Measurements from ENCODE around the gene RABEP2.
"Not testable (repeated sequence)": the region's sequence is repeated elsewhere in the genome, so short reads cannot be mapped to it uniquely, and the experiment has no call there.

The RABEP2 gene

DNA sequence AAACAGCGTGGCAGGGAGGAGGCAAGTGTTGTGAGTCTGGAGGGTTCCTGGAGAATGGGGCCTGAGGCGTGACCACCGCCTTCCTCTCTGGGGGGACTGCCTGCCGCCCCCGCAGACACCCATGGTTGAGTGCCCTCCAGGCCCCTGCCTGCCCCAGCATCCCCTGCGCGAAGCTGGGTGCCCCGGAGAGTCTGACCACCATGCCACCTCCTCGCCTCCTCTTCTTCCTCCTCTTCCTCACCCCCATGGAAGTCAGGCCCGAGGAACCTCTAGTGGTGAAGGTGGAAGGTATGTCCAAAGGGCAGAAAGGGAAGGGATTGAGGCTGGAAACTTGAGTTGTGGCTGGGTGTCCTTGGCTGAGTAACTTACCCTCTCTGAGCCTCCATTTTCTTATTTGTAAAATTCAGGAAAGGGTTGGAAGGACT lies 6.8 kb upstream of the RABEP2 start, which contains the start of gene CD19:
CD19 (plus strand) TSS at position 171 of the 425 bp plus-strand sequence; CDS start at position 201, 30 bp downstream.
- no peak for DNase-seq

GRCh38 chr16:28930652-28931051 lies 5.6 kb upstream of the RABEP2 start:
- DNase-seq, result peak; percentile 40

DNA sequence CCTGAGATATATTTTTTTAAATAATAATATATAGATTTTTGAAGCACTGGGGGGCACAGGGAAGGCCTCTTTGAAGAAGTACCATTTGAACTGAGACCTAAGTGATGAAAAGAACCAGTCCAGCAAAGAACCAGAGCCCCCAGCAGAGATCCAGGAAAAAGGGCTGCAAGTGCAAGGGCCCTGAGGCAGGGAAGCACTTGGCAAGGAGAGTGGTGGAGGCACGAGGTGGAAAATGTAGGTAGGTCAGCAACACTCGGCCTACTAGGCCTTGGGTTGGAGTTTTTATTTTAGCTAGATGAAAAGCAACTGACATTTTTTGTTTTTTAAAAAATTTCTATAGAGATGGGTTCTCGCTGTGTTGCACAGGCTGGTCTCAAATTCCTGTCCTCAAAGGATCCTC lies 5.2 kb upstream of the RABEP2 start:
- no peak for DNase-seq

GRCh38 chr16:28927815-28928214 lies 2.8 kb upstream of the RABEP2 start:
- DNase-seq, result no peak

DNA sequence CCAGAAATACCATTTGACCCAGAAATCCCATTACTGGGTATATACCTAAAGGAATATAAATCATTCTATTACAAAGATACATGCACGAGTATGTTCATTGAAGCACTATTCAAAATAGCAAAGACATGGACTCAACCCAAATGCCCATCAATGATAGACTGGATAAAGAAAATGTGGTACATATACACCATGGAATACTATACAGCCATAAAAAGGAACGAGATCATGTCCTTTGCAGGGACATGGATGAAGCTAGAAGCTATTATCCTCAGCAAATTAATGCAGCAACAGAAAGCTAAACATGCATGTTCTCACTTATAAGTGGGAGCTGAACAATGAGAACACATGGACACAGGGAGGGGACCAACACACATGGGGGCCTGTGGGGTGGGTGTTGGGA lies 1.2 kb upstream of the RABEP2 start:
- not testable (repeated sequence) for DNase-seq

GRCh38 chr16:28925386-28926228 lies 569 bp upstream of the RABEP2 start:
- DNase-seq, result peak; percentile 92

DNA sequence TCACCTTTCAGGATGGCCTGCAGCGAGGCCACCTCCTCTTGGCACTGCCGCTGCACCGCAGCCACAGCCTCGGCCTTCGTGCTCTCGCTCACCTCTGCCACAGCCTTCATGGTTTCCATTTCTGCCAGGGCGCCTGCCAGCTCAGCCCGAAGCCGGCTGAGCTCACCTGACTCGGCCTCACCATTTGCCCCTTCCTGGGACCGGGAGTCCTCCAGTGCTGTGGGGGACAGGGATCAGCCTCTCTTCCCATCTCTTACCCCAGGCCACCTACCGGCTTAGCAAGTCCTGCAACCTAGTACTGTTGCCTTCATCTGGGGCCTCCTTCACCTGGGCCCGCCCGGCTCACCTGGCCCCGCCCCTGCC lies 658 bp downstream of the RABEP2 start:
- DNase-seq, result no peak

DNA sequence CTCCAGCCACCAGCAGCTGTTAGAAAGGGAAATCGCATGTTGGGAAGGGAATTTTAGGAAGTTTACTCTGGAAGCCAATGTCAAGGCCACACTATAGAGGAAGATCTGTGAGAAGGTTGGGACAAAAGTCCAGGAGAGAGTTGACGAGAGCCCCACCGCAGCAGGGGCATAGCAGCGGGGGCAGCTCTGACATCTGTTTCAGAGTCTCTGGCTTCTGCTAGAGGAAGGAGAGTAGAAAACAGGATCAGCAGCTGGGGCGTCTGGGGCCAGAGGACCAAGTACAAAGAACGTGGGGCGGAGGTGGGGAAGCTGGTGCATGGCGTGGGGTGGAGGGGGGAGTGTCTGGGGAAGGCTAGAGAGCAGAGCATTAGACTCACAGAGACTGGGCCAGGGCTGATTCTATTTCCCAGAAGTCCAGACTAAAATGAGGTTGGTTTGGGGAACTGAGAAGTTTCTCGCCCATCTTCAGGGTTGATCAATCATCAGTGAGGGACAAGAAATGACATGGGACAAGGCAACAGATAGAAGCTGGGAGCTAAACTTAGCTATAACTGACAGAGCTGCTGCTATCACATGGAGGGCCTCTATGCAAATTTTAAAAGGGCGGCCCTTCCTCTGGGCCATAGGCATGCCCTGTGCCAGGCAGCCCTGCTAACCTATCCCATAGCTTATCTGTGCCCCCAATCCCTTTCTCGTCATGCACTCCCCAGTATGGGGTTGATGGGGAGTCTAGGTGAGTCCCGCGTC lies 1.2 kb downstream of the RABEP2 start:
- peak; percentile 41 for DNase-seq

DNA sequence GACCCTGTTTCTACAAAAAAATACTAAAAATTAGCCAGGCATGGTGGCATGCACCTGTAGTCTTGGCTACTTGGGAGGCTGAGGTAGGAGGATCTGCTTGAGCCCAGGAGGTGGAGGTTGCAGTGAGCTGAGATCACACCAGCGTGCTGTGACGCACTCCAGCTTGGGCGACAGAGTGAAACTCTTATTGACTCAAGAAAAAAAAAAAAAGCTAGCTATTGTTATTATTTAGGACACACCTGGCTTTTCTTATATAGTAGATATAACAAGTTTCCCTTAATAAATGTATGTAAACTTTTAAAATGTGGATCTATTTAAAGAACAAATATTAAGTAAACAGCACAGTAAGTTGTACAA lies 1.8 kb downstream of the RABEP2 start:
- no peak for DNase-seq

- DNase-seq, result no peak
Observed at GRCh38 chr16:28918698-28919097, 6.3 kb downstream of the RABEP2 start.

DNA sequence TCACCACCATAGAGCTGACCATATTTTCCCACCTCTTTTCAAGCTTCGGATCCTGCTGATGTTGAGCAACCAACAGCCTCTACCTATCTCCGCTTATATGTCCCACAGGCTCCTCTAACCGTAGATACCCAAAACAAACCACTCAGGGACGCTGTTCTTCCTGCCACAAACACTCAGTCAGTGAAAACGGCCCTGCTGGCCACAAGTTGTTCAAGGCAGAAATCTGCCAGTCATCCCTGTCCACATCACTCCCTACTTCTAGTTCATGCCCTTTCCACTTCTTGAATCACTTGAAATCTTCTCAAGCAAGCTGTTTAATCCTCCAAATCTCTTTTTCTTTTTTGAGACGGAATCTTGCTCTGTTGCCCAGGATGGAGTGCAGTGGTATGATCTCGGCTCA lies 7.9 kb downstream of the RABEP2 start:
- no peak for DNase-seq

DNA sequence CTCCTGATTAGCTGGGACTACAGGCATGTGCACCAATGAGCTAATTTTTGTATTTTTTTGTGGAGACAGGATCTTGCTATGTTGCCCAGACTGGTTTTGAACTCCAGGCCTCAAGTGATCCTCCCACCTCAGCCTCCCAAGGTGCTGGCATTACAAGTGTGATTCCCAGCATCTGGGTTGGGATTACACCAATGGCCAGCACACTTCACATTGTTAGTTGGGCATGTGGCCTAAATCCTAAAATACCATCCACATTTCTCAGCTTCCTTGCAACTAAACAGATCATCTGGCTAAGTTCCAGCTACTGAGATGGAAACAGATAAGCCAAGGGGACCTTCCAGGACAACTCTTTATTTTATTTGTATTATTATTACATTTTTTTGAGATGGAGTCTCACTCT lies 9.9 kb downstream of the RABEP2 start:
- DNase-seq, result no peak

DNA sequence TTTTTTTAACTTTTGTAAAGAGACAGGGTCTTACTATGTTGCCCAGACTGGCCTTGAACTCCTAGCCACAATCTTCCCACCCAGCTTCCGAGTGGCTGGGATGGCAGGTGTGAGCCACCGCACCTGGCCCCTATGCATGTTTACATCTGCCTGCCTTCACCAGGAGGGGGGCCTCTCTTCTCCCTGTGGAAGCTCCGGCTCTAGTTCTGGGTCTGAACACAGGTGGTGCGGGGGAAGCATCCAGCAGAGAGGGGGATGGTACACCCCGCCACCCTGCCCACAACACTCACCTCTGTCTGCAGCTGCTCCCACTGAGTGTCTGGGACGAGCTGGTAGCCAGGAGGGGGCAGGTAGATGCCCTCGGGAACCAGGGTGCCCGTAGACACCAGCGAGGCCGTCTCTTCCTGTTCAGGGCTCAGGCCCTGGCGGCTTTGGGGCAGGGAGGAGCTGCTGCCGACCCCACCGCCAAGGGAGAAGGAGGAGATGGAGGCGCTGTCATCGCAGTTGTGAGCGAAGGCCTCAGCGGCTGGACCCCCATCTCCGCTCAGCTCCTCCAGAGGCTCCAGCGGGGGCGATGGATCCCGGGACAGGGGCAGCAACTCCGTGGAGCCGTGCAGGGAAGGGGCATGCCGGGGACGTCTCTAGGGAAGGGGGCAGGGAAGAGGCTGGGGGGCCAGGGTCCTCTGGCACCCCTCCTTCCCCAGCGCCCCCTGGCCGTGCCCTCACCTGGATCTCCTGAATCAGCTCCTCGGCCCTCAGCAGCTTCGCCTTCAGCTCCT lies 10.9 kb downstream of the RABEP2 start:
- no peak for DNase-seq

DNA sequence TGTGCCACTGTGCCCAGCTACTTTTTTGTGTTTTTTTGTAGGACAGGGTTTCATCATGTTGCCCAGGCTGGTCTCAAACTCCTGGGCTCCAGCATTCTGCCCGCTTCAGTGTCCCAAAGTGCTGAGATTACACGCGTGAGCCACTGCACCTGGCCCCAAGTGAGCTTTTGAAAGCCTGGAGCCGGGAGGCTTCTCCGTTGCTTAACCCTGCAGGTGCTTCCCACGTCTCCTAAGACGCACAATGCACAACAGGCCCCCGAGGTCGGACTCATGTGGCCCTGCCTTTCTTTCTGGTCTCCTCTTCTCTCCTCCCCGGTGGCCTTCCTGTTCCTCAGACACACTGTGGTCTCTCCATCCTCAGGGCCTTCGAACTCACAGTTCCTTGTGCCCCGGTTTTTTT lies 12.5 kb downstream of the RABEP2 start:
- no peak for DNase-seq

DNA sequence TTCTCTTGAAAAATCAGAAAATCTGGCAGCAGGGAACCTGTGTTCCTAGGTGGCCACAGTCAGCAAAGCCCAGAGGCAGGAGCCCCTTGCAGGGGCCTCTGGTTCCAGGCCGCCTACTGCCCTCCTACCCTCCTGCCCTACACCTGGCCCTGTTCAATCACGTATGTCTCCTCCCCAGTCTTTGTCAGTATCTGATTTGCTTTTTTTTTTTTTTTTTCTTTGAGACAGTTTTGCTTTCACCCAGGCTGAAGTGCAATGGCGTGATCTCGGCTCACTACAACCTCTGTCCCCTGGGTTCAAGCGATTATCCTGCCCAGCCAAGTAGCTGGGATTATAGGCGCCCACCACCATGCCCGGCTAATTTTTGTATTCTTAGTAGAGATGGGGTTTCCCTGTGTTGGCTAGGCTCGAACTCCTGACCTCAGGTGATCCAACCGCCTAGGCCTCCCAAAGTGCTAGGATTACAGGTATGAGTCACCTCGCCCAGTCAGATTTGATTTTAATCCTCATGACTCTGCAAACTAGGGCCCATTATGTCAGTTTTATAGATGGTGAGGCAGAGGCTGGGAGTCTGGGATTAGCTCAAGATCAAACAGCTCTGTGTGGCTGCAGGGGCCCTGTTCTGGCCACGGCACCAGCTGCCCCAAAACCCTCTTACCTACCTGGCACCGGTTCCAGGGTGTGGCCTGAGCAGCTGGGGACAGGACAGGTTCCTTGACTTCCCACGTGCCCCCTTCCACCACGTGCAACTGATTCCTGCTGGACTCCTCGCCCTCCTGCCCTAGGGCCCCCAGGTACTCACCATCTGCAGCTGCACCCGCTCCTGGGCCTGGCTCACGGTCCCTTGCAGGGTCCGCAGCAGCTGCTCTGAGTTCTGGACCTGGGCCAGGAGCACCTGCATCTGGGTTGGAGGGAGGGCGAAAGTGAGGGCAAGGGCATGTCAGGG lies 14.7 kb downstream of the RABEP2 start:
- DNase-seq, result no peak

DNA sequence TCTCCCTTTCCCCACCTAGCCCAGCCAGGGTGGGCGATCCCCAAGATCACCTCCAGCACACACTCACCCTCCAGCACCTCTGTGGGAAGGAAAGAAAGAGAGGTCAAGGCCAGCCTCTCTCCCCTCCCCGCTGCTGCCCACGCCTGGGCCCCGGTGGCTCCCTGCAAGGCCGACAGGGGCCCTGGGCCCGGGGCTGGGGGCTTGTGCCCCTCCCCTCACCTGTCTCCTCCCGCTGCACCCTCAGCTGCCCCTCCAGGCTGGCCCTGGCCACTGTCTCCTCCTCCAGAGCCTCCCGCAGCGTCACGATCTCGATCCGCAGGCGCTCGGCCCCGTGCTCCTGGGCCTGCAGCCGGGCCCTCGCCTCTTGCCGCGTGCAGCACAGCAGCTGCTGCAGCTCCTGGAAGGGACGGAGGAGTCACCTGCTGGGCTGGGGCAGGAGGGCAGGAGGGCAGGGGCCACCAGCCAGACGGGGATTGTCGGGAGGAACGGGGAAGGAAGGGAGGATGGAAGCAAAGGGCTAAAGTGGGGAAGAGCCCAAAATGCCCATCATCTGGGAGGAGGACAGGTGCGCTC lies 19.2 kb downstream of the RABEP2 start:
- DNase-seq, result no peak

GRCh38 chr16:28905229-28905754 lies 19.7 kb downstream of the RABEP2 start:
- DNase-seq, result no peak

GRCh38 chr16:28904828-28905227 lies 20.2 kb downstream of the RABEP2 start:
- DNase-seq, result no peak

DNA sequence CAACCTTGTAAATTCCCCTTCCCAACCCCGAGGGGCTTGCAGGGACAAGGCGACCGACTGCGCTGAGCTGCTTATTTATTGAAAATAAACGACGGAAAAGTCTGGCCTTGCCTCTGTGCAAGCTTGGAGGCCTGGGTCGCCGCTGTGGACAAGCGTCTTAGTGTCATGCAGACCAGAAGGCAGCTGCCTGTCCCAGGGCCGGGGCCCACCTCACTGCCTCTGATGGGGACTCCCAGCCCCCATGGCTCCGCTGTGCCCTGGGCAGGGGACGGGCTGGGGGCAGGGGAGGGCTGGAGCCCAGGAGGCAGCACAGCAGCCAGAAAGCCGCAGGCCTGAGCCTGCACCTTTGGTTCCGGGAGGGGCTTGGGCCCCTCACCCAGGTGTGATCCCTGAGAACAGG lies 20.7 kb downstream of the RABEP2 start:
- DNase-seq, result no peak

- no peak for DNase-seq
Observed at GRCh38 chr16:28903344-28904042, 21.5 kb downstream of the RABEP2 start.

DNA sequence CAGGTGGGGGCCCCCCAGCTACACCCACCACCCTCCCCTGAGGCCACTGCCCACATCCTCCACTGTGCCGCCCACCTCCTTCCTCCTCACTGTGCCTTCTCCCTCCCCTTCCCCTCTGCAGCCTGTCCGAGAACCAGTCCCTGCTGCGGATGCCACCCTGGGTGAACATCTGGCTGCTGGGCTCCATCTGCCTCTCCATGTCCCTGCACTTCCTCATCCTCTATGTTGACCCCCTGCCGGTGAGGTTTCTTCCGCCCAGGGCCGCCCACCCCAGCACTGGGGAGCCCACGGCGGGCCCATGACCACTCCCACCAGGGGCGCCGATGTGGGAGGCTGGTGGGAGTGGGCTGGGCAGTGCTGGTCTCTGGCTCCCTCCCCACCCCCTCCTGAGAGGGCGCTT lies 22.1 kb downstream of the RABEP2 start:
- DNase-seq, result no peak
